Stimulated activated naive B cell treated with anti-CD40 and anti-IgM and Interleukin-4, amounts not matched to agents 10 μg/mL and 1 μg/mL and 100 μg/mL, for 72 hours (primary cell): ENCODE data around the gene EIF4E1B.
"Not testable (repeated sequence)": the region's sequence is repeated elsewhere in the genome, so short reads cannot be mapped to it uniquely, and the experiment has no call there.

Experiments
- ATAC-seq, 2 donors: fragments of 150-1000 bp; cut with Tn5 transposase; replicated peaks; 2 replicates each; pipeline ENCODE4 v1.10.0; 2021; ENCODE audit warnings: moderate library complexity in 1 of 2
- DNase-seq: peaks from one replicate; pipeline ENCODE4 v3.0.0; 2021
- H3K27ac Mint-ChIP-seq: one replicate; pipeline ENCODE4 v1.8.0; 2022; ENCODE audit warnings: mild to moderate bottlenecking, mixed read lengths
- H3K27me3 Mint-ChIP-seq, 2 donors: one replicate each; pipeline ENCODE4 v1.8.0; 2022; ENCODE audit warnings: mixed read lengths in 2 of 2
- H3K36me3 Mint-ChIP-seq, 2 donors: one replicate each; pipeline ENCODE4 v1.8.0; 2022; ENCODE audit warnings: mixed read lengths in 2 of 2, mild to moderate bottlenecking in 1 of 2
- H3K4me1 Mint-ChIP-seq, 2 donors: one replicate each; pipeline ENCODE4 v1.8.0; 2022; ENCODE audit warnings: mixed read lengths in 2 of 2, mild to moderate bottlenecking in 1 of 2
- H3K4me3 Mint-ChIP-seq, 2 donors: one replicate each; pipeline ENCODE4 v1.8.0; 2022; ENCODE audit warnings: mild to moderate bottlenecking in 2 of 2, mixed read lengths in 2 of 2, moderate library complexity in 1 of 2
- H3K9me3 Mint-ChIP-seq, 2 donors: one replicate each; pipeline ENCODE4 v1.8.0; 2022; ENCODE audit warnings: mixed read lengths in 2 of 2, mild to moderate bottlenecking in 1 of 2

The EIF4E1B gene

GRCh38 chr5:176629853-176630680, at the start of gene EIF4E1B, which contains the start of gene SNCB:
TSS of gene EIF4E1B (plus strand) at chr5:176630675. CDS start at chr5:176642788, 12,113 bp downstream.
TSS of gene SNCB (minus strand) at chr5:176630534. CDS start at chr5:176629654, 880 bp downstream.
- H3K4me3 Mint-ChIP-seq = peak within 1 kb of the TSS; percentile 71 to 79
- peaks cover 0 to 1% of the 10 kb centered on the region in 2 donors for H3K9me3 Mint-ChIP-seq
- ATAC-seq (peak; percentile 89 to 92), DNase-seq (peak; percentile 47)
- H3K27ac Mint-ChIP-seq = no peak within 1 kb of the TSS
- H3K27me3 Mint-ChIP-seq = peaks cover 44 to 49% of the 10 kb centered on the region in 2 donors
- peaks cover 35 to 43% of the 10 kb centered on the region in 2 donors for H3K4me1 Mint-ChIP-seq
- H3K36me3 Mint-ChIP-seq = no peaks in the 10 kb centered on the region

- DNase-seq = no peak
- peaks cover 8 to 9% of the 10 kb centered on the region in 2 donors for H3K4me1 Mint-ChIP-seq
- H3K4me3 Mint-ChIP-seq = no peak overlapping the region
- no peak overlapping the region for H3K27ac Mint-ChIP-seq
- peaks cover 0 to 4% of the 10 kb centered on the region in 2 donors for H3K27me3 Mint-ChIP-seq
- H3K9me3 Mint-ChIP-seq = peaks cover 4 to 8% of the 10 kb centered on the region in 2 donors
- H3K36me3 Mint-ChIP-seq = peaks cover 9 to 11% of the 10 kb centered on the region in 2 donors
- ATAC-seq = no peak
These were observed 49.1 kb upstream of the EIF4E1B start for GRCh38 chr5:176581361-176581760.

- Mint-ChIP-seq H3K27me3 (no peaks in the 10 kb centered on the region), H3K4me1 (peaks cover 1 to 2% of the 10 kb centered on the region in 2 donors), H3K4me3 (no peak overlapping the region)
These were observed 47.4 kb upstream of the EIF4E1B start for GRCh38 chr5:176583076-176583475.

GRCh38 chr5:176587398-176587797, 43.1 kb upstream of the EIF4E1B start:
- H3K27me3 Mint-ChIP-seq = no peaks in the 10 kb centered on the region
- no peak overlapping the region for H3K27ac Mint-ChIP-seq
- peaks cover 9 to 11% of the 10 kb centered on the region in 2 donors for H3K36me3 Mint-ChIP-seq
- no peaks in the 10 kb centered on the region for H3K4me1 Mint-ChIP-seq
- peaks cover 4 to 8% of the 10 kb centered on the region in 2 donors for H3K9me3 Mint-ChIP-seq
- ATAC-seq (no peak), DNase-seq (no peak)
- H3K4me3 Mint-ChIP-seq = no peak overlapping the region

More at GRCh38 chr5:176583076-176583475, 47.4 kb upstream of the EIF4E1B start:
- peaks cover 4 to 8% of the 10 kb centered on the region in 2 donors for H3K9me3 Mint-ChIP-seq
- peaks cover 9 to 11% of the 10 kb centered on the region in 2 donors for H3K36me3 Mint-ChIP-seq
- ATAC-seq = no peak
- no peak overlapping the region for H3K27ac Mint-ChIP-seq
- no peak for DNase-seq

GRCh38 chr5:176588297-176588696, 42.2 kb upstream of the EIF4E1B start:
- ATAC-seq (no peak), DNase-seq (no peak)
- no peak overlapping the region for H3K27ac Mint-ChIP-seq
- H3K36me3 Mint-ChIP-seq = peaks cover 9 to 11% of the 10 kb centered on the region in 2 donors
- H3K4me1 Mint-ChIP-seq = no peaks in the 10 kb centered on the region
- H3K27me3 Mint-ChIP-seq = no peaks in the 10 kb centered on the region
- peaks cover 4 to 8% of the 10 kb centered on the region in 2 donors for H3K9me3 Mint-ChIP-seq
- H3K4me3 Mint-ChIP-seq = no peak overlapping the region

- H3K36me3 Mint-ChIP-seq = peaks cover 3% of the 10 kb centered on the region in 2 donors
- DNase-seq = no peak
- H3K9me3 Mint-ChIP-seq = peaks cover 2 to 4% of the 10 kb centered on the region in 2 donors
- H3K27ac Mint-ChIP-seq = no peak overlapping the region
- no peak for ATAC-seq
- no peak overlapping the region for H3K4me3 Mint-ChIP-seq
- no peaks in the 10 kb centered on the region for H3K27me3 Mint-ChIP-seq
- no peaks in the 10 kb centered on the region for H3K4me1 Mint-ChIP-seq
These were observed 41.3 kb upstream of the EIF4E1B start for GRCh38 chr5:176589039-176589769.

- Mint-ChIP-seq H3K36me3 (peaks cover 3% of the 10 kb centered on the region in 2 donors), H3K27ac (no peak overlapping the region), H3K27me3 (peaks cover 4 to 6% of the 10 kb centered on the region in 2 donors), H3K4me1 (peaks cover 0 to 4% of the 10 kb centered on the region in 2 donors), H3K9me3 (peaks cover 2 to 4% of the 10 kb centered on the region in 2 donors), H3K4me3 (no peak overlapping the region)
- DNase-seq (no peak), ATAC-seq (no peak)
These were observed 40.3 kb upstream of the EIF4E1B start for GRCh38 chr5:176590035-176590717.

- H3K27me3 Mint-ChIP-seq = peaks cover 13 to 20% of the 10 kb centered on the region in 2 donors
- not testable (repeated sequence) for H3K36me3 Mint-ChIP-seq, H3K4me3 Mint-ChIP-seq, H3K9me3 Mint-ChIP-seq, H3K27ac Mint-ChIP-seq, DNase-seq, ATAC-seq
- H3K4me1 Mint-ChIP-seq = peaks cover 5 to 11% of the 10 kb centered on the region in 2 donors
These were observed 38.8 kb upstream of the EIF4E1B start for GRCh38 chr5:176591667-176592066.

GRCh38 chr5:176592573-176592972, 37.9 kb upstream of the EIF4E1B start:
- DNase-seq (no peak), ATAC-seq (no peak)
- H3K9me3 Mint-ChIP-seq = no peaks in the 10 kb centered on the region
- H3K4me3 Mint-ChIP-seq = no peak overlapping the region
- H3K36me3 Mint-ChIP-seq = no peaks in the 10 kb centered on the region
- peaks cover 5 to 12% of the 10 kb centered on the region in 2 donors for H3K4me1 Mint-ChIP-seq
- H3K27me3 Mint-ChIP-seq = peaks cover 13 to 21% of the 10 kb centered on the region in 2 donors
- no peak overlapping the region for H3K27ac Mint-ChIP-seq

- no peaks in the 10 kb centered on the region for H3K9me3 Mint-ChIP-seq
These were observed 37.1 kb upstream of the EIF4E1B start for GRCh38 chr5:176593273-176593869.

GRCh38 chr5:176594554-176594953, 35.9 kb upstream of the EIF4E1B start:
- Mint-ChIP-seq H3K36me3 (peaks cover 0 to 6% of the 10 kb centered on the region in 2 donors), H3K4me1 (peaks cover 5 to 12% of the 10 kb centered on the region in 2 donors), H3K4me3 (no peak overlapping the region), H3K27me3 (peaks cover 24 to 36% of the 10 kb centered on the region in 2 donors), H3K27ac (no peak overlapping the region), H3K9me3 (no peaks in the 10 kb centered on the region)
- DNase-seq (no peak), ATAC-seq (no peak)

More at GRCh38 chr5:176593273-176593869, 37.1 kb upstream of the EIF4E1B start:
- Mint-ChIP-seq H3K36me3 (no peaks in the 10 kb centered on the region), H3K4me3 (no peak overlapping the region), H3K27me3 (peaks cover 18 to 29% of the 10 kb centered on the region in 2 donors), H3K27ac (no peak overlapping the region), H3K4me1 (peaks cover 5 to 12% of the 10 kb centered on the region in 2 donors)
- DNase-seq (no peak), ATAC-seq (no peak)

GRCh38 chr5:176595386-176595943, 35.0 kb upstream of the EIF4E1B start:
- ATAC-seq (no peak), DNase-seq (no peak)
- Mint-ChIP-seq H3K27ac (no peak overlapping the region), H3K36me3 (peaks cover 0 to 6% of the 10 kb centered on the region in 2 donors), H3K4me3 (no peak overlapping the region), H3K4me1 (peaks cover 5 to 12% of the 10 kb centered on the region in 2 donors), H3K27me3 (peaks cover 24 to 36% of the 10 kb centered on the region in 2 donors), H3K9me3 (no peaks in the 10 kb centered on the region)

GRCh38 chr5:176596069-176596644, 34.3 kb upstream of the EIF4E1B start:
- Mint-ChIP-seq H3K9me3 (no peaks in the 10 kb centered on the region), H3K36me3 (peaks cover 0 to 6% of the 10 kb centered on the region in 2 donors), H3K4me1 (peaks cover 5 to 12% of the 10 kb centered on the region in 2 donors), H3K4me3 (peak overlapping the region; percentile 73 to 77), H3K27me3 (peaks cover 24 to 36% of the 10 kb centered on the region in 2 donors), H3K27ac (no peak overlapping the region)
- ATAC-seq (peak in 1 of 2 donors; percentile 5), DNase-seq (no peak)
